Measurements from ENCODE around the gene PLXND1. TPM values are rescaled to one million over a fixed set of nuclear protein-coding genes. Genes with fewer than 3 reads are reported as not detected.

Gene PLXND1
- total RNA-seq, 1 donor from 2014 or later, result 233 TPM

DNA sequence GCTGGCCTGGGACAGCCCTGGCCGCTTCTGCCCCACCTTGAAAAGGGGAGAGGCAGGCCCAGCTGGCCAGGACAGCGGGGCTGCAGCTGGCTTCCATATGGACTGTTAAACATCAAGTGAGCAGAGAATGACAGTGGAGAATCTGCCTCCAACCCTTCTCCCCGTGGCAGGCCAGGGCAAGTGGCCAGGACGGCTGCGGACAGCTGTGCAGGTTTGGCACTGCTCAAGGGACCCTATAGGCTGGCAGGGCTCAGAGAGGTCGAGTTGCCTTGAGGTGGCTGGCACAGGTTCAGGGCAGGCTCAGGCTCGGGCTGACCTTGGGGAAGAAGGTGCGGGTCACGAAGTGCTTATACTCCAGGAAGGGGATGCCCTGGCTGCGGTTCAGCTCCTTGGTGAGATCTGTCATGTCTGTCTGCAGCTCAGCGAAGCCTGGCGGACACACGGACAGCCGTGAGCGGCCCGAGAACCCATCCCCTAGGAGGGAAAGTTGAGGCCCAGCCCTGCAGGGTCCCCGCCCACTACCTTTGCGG, 39.2 kb downstream of the PLXND1 start:
- ATAC-seq (peak in 1 of 2 donors; percentile 15), DNase-seq (no peak)
- Histone ChIP-seq H3K4me1 (peaks cover 49% of the 10 kb centered on the region), H3K36me3 (peaks cover 98% of the 10 kb centered on the region), H3K9me3 (no peaks in the 10 kb centered on the region), H3K27me3 (ENCODE audit: low read depth) (no peaks in the 10 kb centered on the region), H3K27ac (peak overlapping the region; percentile 24), H3K4me3 (no peak overlapping the region)
- TF ChIP-seq, protein P1, sequence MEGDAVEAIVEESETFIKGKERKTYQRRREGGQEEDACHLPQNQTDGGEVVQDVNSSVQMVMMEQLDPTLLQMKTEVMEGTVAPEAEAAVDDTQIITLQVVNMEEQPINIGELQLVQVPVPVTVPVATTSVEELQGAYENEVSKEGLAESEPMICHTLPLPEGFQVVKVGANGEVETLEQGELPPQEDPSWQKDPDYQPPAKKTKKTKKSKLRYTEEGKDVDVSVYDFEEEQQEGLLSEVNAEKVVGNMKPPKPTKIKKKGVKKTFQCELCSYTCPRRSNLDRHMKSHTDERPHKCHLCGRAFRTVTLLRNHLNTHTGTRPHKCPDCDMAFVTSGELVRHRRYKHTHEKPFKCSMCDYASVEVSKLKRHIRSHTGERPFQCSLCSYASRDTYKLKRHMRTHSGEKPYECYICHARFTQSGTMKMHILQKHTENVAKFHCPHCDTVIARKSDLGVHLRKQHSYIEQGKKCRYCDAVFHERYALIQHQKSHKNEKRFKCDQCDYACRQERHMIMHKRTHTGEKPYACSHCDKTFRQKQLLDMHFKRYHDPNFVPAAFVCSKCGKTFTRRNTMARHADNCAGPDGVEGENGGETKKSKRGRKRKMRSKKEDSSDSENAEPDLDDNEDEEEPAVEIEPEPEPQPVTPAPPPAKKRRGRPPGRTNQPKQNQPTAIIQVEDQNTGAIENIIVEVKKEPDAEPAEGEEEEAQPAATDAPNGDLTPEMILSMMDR (IDR thresholded peaks at IDR 0.05), result no peak
- intact Hi-C loops (cut with DNase I), result no loop called here

DNA sequence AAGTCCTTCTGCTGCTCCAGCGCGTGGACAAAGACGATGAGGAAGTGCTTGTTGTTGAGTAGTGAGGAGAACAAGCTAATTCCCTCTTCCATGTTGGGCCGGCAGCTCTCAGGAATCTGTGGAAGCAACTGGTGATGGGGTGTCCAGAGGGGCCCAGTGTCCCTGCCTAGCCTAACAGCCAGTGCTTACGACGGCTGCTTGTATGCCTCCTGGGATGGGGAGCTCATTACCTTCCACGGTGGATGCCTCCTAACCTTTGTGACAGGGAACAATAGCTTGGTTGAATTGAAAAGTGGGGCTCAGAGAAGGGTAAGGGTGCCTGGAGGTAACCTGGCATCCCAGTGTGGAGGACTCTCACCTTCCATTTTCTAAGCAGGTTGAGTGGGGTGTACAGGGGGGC, 40.6 kb downstream of the PLXND1 start:
- no peak overlapping the region for H3K4me3 ChIP-seq
- no peak overlapping the region for H3K27ac ChIP-seq
- peaks cover 98% of the 10 kb centered on the region for H3K36me3 ChIP-seq
- no peaks in the 10 kb centered on the region for H3K9me3 ChIP-seq
- no peak for ATAC-seq
- intact Hi-C loops (cut with DNase I), result no loop called here
- peaks cover 62% of the 10 kb centered on the region for H3K4me1 ChIP-seq
- TF ChIP-seq, protein P1 (IDR thresholded peaks at IDR 0.05), result no peak
- H3K27me3 ChIP-seq (ENCODE audit: low read depth), result no peaks in the 10 kb centered on the region
- no peak for DNase-seq

DNA sequence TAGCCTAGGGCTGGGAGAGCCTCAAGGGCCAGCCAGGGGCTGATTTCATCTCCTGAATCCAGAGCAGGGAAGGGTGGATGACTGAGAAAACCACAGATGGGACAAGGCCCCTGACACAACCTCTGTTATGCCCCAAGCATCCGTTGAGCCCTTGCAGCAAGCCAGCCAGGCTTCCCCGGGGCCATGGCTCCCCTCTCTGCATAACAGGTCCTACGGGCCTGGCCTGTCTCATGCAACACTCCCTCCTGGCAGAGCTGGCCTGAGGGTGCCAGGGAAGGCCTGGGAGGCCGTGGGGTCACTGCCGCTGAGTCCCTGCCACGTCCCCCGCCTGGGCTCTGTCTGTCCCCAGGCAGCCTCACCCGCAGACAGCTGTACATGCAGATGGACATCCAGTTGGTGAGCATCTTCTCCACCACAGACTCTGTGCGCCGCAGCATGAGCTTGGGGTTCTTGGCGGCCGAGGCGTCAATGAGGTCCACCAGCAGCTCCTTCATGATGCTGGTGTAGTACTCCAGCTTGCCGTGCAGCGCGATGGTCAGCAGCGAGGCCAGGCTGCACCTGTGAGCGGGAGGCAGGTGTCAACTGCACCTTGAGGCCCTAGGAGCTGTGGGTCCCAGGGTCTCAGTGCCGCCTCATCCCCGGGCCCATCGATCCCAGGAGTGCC, 41.4 kb downstream of the PLXND1 start:
- Histone ChIP-seq H3K27me3 (ENCODE audit: low read depth) (no peaks in the 10 kb centered on the region), H3K27ac (peak overlapping the region; percentile 43), H3K9me3 (no peaks in the 10 kb centered on the region), H3K4me3 (no peak overlapping the region), H3K4me1 (peaks cover 70% of the 10 kb centered on the region), H3K36me3 (peaks cover 95% of the 10 kb centered on the region)
- peak; percentile 4 to 25 for ATAC-seq
- TF ChIP-seq, protein P1 (IDR thresholded peaks at IDR 0.05), result no peak
- DNase-seq, result no peak
- intact Hi-C loops (cut with DNase I), result no loop called here

DNA sequence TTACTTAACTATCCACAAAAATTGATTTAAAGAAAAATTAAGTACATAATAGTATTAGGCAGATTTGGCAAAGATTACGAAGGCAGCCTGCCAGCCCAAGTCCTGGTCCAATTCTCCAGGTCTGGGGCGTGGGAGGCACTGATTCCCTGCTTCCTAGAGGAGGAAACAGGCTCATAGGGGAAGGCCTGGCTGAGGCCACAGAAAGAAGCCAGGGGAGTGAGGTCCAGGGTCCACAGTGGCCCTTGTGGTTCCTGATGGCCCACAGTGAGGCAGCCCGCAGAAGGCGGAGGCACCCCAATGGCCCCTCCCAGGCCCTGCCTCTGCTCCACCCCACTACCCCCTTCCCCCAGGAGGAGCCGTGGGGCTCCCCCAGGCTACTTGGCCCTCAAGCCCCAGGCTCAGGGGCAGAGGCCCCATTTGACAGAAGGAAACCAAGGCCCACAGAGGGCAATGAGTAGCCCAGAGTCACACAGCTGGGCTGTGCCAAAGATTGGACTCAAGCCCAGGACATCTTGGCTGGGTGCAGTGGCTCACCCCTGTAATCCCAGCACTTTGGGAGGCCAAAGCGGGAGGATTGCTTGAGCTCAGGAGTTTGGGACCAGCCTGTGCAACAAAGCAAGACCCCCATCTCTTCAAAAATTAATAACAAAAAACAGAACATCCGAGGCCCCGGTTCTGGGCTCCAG, 42.5 kb downstream of the PLXND1 start:
- Histone ChIP-seq H3K27me3 (ENCODE audit: low read depth) (no peaks in the 10 kb centered on the region), H3K36me3 (peaks cover 95% of the 10 kb centered on the region), H3K4me1 (peaks cover 81% of the 10 kb centered on the region), H3K27ac (peak overlapping the region; percentile 43), H3K4me3 (no peak overlapping the region), H3K9me3 (no peaks in the 10 kb centered on the region)
- no peak for ATAC-seq
- intact Hi-C loops (cut with DNase I), result no loop called here
- TF ChIP-seq, protein P1 (IDR thresholded peaks at IDR 0.05), result no peak
- DNase-seq, result no peak

DNA sequence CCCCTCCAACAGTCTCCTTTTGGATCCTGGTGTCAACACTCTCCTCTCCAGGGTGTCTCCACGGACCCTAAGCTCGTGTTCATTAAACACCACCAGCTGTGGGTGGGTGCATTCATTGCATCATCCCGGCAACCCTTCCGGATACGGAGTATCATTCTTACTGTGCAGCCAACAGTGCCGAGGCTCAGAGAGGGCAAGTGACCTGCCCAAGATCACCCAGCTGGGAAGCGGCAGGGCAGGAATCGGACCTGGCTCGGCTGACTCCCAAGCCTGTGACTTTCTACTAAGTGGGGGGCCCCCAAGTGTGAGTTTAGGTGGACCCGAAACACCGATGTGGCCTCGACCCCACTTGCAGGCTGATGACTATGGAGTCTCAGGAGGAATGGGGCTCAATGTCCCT, 43.1 kb downstream of the PLXND1 start:
- Histone ChIP-seq H3K27ac (peak overlapping the region; percentile 43), H3K9me3 (no peaks in the 10 kb centered on the region), H3K36me3 (peaks cover 95% of the 10 kb centered on the region), H3K27me3 (ENCODE audit: low read depth) (no peaks in the 10 kb centered on the region), H3K4me3 (no peak overlapping the region), H3K4me1 (peaks cover 87% of the 10 kb centered on the region)
- TF ChIP-seq, protein P1 (IDR thresholded peaks at IDR 0.05), result no peak
- no peak for ATAC-seq
- intact Hi-C loops (cut with DNase I), result no loop called here
- DNase-seq, result no peak

All from lower lobe of right lung (tissue), 2 donors.